Caco-2 (cell line): ENCODE data around the gene CD81. TPM values are rescaled to one million over a fixed set of nuclear protein-coding genes. Genes with fewer than 3 reads are reported as not detected.
A peak's percentile ranks its signal among the peaks of the same experiment; 100 is the strongest.
"Not testable (repeated sequence)": the region's sequence is repeated elsewhere in the genome, so short reads cannot be mapped to it uniquely, and the experiment has no call there.

ENCODE experiments used
- BruUV-seq: library from RNA; stranded (reverse); fragments of 400-500 nt; replicated peaks from 2 replicates; lab custom pipeline; 2021; lab: Mats Ljungman, UMichigan
- CTCF ChIA-PET: fragments of 300-600 bp; sonication (Branson Sonifier 250); formaldehyde crosslinking; loops from one replicate; lab custom pipeline; 2022; ENCODE audit warnings: antibody characterized with exemption; lab: Charles Lee
- POLR2A ChIA-PET: fragments of 300-600 bp; sonication (Branson Sonifier 250); formaldehyde crosslinking; loops from one replicate; lab custom pipeline; 2022; ENCODE audit warnings: antibody characterized with exemption; lab: Charles Lee
- DNase-seq, 2 experiments: peaks; one replicate each; pipeline versions ENCODE4 v3.0.0 to v3.0.0-alpha.2; 2020 to 2022
- H3K27me3 ChIP-seq: replicated peaks from 2 replicates; pipeline ENCODE4 v1.6.0; 2011; ENCODE audit warnings: low read length; ENCODE audit not compliant: control insufficient read depth, insufficient read depth
- H3K36me3 ChIP-seq: 2 replicates; pipeline ENCODE4 v1.5.1; 2011; ENCODE audit warnings: low read length; ENCODE audit not compliant: control insufficient read depth, insufficient read depth
- H3K4me1 ChIP-seq: fragments of 250-450 bp; sonication (Bioruptor Pico); 2 replicates; pipeline ENCODE4 v1.5.1; 2020; ENCODE audit warnings: mild to moderate bottlenecking
- H3K4me3 ChIP-seq: 2 replicates; pipeline ENCODE4 v1.5.1; 2011; ENCODE audit warnings: low read depth, mild to moderate bottlenecking, control low read depth, low read length
- H3K9me3 ChIP-seq: fragments of 250-450 bp; sonication (Bioruptor Pico); 2 replicates; pipeline ENCODE4 v1.5.1; 2020; ENCODE audit warnings: mild to moderate bottlenecking, moderate library complexity
- H3K27ac Mint-ChIP-seq: one replicate; pipeline ENCODE4 v1.8.0; 2022; ENCODE audit warnings: mixed read lengths; ENCODE audit not compliant: unreplicated experiment
- H3K27me3 Mint-ChIP-seq: one replicate; pipeline ENCODE4 v1.8.0; 2022; ENCODE audit warnings: mixed read lengths; ENCODE audit not compliant: insufficient read depth, unreplicated experiment
- H3K36me3 Mint-ChIP-seq: one replicate; pipeline ENCODE4 v1.8.0; 2022; ENCODE audit warnings: mild to moderate bottlenecking, mixed read lengths; ENCODE audit not compliant: insufficient read depth, unreplicated experiment
- H3K4me1 Mint-ChIP-seq: one replicate; pipeline ENCODE4 v1.8.0; 2022; ENCODE audit warnings: low read depth, mixed read lengths; ENCODE audit not compliant: unreplicated experiment
- H3K4me3 Mint-ChIP-seq: one replicate; pipeline ENCODE4 v1.8.0; 2022; ENCODE audit warnings: mild to moderate bottlenecking, moderate library complexity, mixed read lengths; ENCODE audit not compliant: unreplicated experiment
- H3K9me3 Mint-ChIP-seq: one replicate; pipeline ENCODE4 v1.8.0; 2022; ENCODE audit warnings: mixed read lengths; ENCODE audit not compliant: unreplicated experiment
- intact Hi-C: fragments of 100-400 bp; cut with micrococcal nuclease; formaldehyde crosslinking; loops from one replicate; pipeline ENCODE4 v1.10.0; 2022; ENCODE audit not compliant: unreplicated experiment
- total RNA-seq: library from RNA; stranded (reverse); gene quantifications from 2 replicates; pipeline ENCODE4 v1.2.3, GENCODE V29; 2022
- TF ChIP-seq, protein P1 (sequence below), 2 experiments: fragments of 200-600 bp in 1 of 2; IDR thresholded peaks; 1 replicate in 1 of 2; 2 replicates in 1 of 2; pipeline versions ENCODE4 v1.5.1 to v1.8.0; 2011 to 2022; ENCODE audit warnings: antibody characterized with exemption in 1 of 2, control low read depth in 1 of 2, inconsistent platforms in 1 of 2, low read depth in 1 of 2, low read length in 1 of 2, mild to moderate bottlenecking in 1 of 2, moderate library complexity in 1 of 2; ENCODE audit not compliant: insufficient read depth in 1 of 2, severe bottlenecking in 1 of 2, unreplicated experiment in 1 of 2

The CD81 gene
- total RNA-seq, 1 experiment from 2014 or later, result 412 TPM

DNA sequence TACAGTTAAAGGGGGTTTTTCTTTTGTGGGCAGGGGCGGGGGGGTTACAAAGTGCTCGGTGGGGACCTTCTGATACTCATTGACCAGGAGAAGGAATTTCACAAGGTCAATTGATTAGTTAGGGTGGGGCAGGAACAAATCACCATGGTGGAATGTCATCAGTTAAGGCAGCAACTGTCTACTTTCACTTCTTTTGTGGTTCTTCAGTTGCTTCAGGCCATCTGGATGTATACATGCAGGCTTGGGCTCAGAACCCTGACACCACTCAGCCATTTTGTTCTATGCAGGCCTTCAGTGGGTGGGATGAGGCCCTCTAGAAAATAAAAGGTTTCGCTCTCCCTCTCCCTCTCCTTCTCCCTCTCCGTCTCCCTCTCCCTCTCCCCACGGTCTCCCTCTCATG lies 45.7 kb upstream of the CD81 start:
- TF ChIP-seq, protein P1, sequence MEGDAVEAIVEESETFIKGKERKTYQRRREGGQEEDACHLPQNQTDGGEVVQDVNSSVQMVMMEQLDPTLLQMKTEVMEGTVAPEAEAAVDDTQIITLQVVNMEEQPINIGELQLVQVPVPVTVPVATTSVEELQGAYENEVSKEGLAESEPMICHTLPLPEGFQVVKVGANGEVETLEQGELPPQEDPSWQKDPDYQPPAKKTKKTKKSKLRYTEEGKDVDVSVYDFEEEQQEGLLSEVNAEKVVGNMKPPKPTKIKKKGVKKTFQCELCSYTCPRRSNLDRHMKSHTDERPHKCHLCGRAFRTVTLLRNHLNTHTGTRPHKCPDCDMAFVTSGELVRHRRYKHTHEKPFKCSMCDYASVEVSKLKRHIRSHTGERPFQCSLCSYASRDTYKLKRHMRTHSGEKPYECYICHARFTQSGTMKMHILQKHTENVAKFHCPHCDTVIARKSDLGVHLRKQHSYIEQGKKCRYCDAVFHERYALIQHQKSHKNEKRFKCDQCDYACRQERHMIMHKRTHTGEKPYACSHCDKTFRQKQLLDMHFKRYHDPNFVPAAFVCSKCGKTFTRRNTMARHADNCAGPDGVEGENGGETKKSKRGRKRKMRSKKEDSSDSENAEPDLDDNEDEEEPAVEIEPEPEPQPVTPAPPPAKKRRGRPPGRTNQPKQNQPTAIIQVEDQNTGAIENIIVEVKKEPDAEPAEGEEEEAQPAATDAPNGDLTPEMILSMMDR (IDR thresholded peaks at IDR 0.05; ENCODE audit: insufficient read depth in 1 of 2, low read depth in 1 of 2, low read length in 1 of 2, severe bottlenecking in 1 of 2, unreplicated experiment in 1 of 2), result no peak
- no peaks in the 10 kb centered on the region for H3K9me3 Mint-ChIP-seq
- Histone ChIP-seq H3K9me3 (peaks cover 12% of the 10 kb centered on the region), H3K4me1 (no peaks in the 10 kb centered on the region), H3K27me3 (no peaks in the 10 kb centered on the region), H3K36me3 (no peaks in the 10 kb centered on the region), H3K4me3 (no peak overlapping the region)
- ChIA-PET POLR2A (no interaction called here), CTCF (no interaction called here)
- BruUV-seq, result no TSS peak
- no peaks in the 10 kb centered on the region for H3K4me1 Mint-ChIP-seq
- H3K36me3 Mint-ChIP-seq, result no peaks in the 10 kb centered on the region
- no peak overlapping the region for H3K4me3 Mint-ChIP-seq
- no peak for DNase-seq
- H3K27ac Mint-ChIP-seq, result no peak overlapping the region
- peaks cover 2% of the 10 kb centered on the region for H3K27me3 Mint-ChIP-seq
- intact Hi-C loops, result no loop called here

DNA sequence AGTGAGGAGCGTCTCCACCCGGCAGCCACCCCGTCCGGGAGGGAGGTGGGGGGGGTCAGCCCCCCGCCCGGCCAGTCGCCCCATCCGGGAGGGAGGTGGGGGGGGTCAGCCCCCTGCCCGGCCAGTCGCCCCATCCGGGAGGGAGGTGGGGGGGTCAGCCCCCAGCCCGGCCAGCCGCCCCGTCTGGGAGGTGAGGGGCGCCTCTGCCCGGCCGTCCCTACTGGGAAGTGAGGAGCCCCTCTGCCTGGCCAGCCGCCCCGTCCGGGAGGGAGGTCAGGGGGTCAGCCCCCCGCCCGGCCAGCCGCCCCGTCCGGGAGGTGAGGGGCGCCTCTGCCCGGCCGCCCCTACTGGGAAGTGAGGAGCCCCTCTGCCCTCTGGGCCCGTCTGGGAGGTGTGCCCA lies 44.5 kb upstream of the CD81 start:
- intact Hi-C loops, DNase-seq, CTCF ChIA-PET, H3K4me1 ChIP-seq, H3K4me3 ChIP-seq, H3K36me3 ChIP-seq, H3K27me3 ChIP-seq, H3K4me3 Mint-ChIP-seq, H3K27me3 Mint-ChIP-seq, H3K4me1 Mint-ChIP-seq, POLR2A ChIA-PET, H3K36me3 Mint-ChIP-seq, H3K9me3 Mint-ChIP-seq, BruUV-seq, H3K27ac Mint-ChIP-seq: not testable (repeated sequence)
- H3K9me3 ChIP-seq, result peaks cover 12% of the 10 kb centered on the region

DNA sequence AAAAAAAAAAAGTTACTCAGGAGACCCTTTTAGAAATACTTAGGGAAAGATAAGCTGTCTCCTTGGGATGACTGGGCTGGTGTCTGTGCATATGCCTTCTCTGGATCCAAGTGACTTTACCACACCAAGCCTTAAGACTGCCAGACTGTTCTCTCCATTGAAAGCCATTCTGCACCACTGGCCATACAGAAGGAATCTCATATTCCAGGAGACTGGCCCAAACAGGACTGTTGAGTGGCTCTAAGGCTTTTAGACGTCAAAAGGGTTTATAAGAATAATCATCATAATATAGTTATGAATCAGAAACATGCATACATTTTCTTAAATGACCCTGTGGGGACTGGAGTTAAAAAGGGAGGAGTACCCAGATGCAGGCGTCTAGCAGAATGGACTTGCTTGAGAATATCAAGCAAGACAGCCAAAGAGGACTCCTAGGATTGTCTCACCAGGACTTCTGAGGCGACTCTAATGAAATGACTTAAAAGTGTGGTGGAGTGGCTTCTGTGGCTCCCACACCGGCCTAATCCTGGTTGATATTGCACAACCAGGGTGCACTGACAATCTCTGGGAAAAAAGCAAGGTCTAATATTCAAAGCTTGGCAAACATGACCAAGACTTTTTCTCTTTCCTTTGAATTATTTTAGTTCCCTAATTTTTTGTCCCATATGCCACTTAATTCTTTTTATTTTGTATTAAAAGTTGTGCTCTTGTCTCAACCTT lies 43.5 kb upstream of the CD81 start:
- CTCF ChIA-PET, H3K4me3 Mint-ChIP-seq, H3K36me3 ChIP-seq, H3K4me1 ChIP-seq, DNase-seq, H3K36me3 Mint-ChIP-seq, POLR2A ChIA-PET, H3K4me3 ChIP-seq, H3K9me3 Mint-ChIP-seq, H3K27me3 ChIP-seq, BruUV-seq, H3K27me3 Mint-ChIP-seq, H3K4me1 Mint-ChIP-seq, intact Hi-C loops, H3K27ac Mint-ChIP-seq: not testable (repeated sequence)
- peaks cover 12% of the 10 kb centered on the region for H3K9me3 ChIP-seq

DNA sequence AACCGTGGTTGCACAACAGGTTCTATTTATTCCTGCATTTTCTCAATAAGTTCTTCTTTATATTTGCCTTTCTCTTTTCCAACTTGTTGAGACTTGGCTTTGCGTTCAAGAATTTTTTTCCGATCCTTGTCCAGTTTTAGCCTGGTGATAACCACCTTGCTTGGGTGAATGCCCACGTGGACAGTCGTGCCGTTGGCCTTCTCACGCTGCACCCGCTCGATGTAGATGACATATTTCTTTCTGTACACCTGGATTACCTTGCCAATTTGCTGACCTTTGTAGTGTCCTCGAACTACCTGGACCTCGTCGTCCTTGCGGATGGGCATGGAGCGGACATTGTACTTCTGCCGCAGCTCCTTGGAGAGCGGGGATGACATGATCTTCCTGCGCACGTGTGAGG lies 41.8 kb upstream of the CD81 start:
- BruUV-seq, result TSS peak; percentile 74
- H3K36me3 ChIP-seq, H3K27ac Mint-ChIP-seq, H3K27me3 ChIP-seq, H3K4me1 ChIP-seq, H3K4me3 ChIP-seq, H3K36me3 Mint-ChIP-seq, H3K4me1 Mint-ChIP-seq, H3K4me3 Mint-ChIP-seq, CTCF ChIA-PET, DNase-seq, POLR2A ChIA-PET, H3K9me3 Mint-ChIP-seq, intact Hi-C loops: not testable (repeated sequence)
- H3K27me3 Mint-ChIP-seq, result peaks cover 12% of the 10 kb centered on the region
- peaks cover 12% of the 10 kb centered on the region for H3K9me3 ChIP-seq
